Panc1 (cell line): ENCODE results near the gene CWC27. TPM values are rescaled to one million over a fixed set of nuclear protein-coding genes. Genes with fewer than 3 reads are reported as not detected.

Source experiments
- ATAC-seq: fragments of 200-7000 bp; cut with Tn5 transposase; 2 replicates; pipeline ENCODE4 v1.9.1; 2020; ENCODE audit warnings: mild to moderate bottlenecking, moderate library complexity
- BruUV-seq: library from RNA; stranded (reverse); fragments of 400-500 nt; replicated peaks from 2 replicates; lab custom pipeline; 2021; lab: Mats Ljungman, UMichigan
- CTCF ChIA-PET: fragments of 300-600 bp; sonication (Branson Sonifier 250); formaldehyde crosslinking; loops from one replicate; lab custom pipeline; 2022; ENCODE audit warnings: antibody characterized with exemption; lab: Charles Lee
- POLR2A ChIA-PET: fragments of 300-600 bp; sonication (Branson Sonifier 250); formaldehyde crosslinking; loops from one replicate; lab custom pipeline; 2022; ENCODE audit warnings: antibody characterized with exemption; lab: Charles Lee
- DNase-seq: peaks from one replicate; pipeline ENCODE4 v3.0.0-alpha.2; 2010; ENCODE audit warnings: low read depth, low spot score
- H3K27ac ChIP-seq: 2 replicates; pipeline ENCODE4 v1.5.1; 2011; ENCODE audit warnings: mild to moderate bottlenecking, low read length, inconsistent platforms
- H3K27me3 ChIP-seq: fragments of 200-500 bp; sonication (Bioruptor generic); 2 replicates; pipeline ENCODE4 v1.6.0; 2014; ENCODE audit warnings: low read length, inconsistent platforms; ENCODE audit not compliant: control insufficient read depth, insufficient read depth
- H3K36me3 ChIP-seq: fragments of 200-500 bp; sonication (Bioruptor generic); 2 replicates; pipeline ENCODE4 v1.5.1; 2014; ENCODE audit warnings: inconsistent platforms, mild to moderate bottlenecking, low read length, moderate library complexity; ENCODE audit not compliant: control insufficient read depth, insufficient read depth
- H3K4me1 ChIP-seq: 2 replicates; pipeline ENCODE4 v1.5.1; 2011; ENCODE audit warnings: inconsistent platforms, mild to moderate bottlenecking, low read length, moderate library complexity; ENCODE audit not compliant: control insufficient read depth, insufficient read depth
- H3K4me3 ChIP-seq, 2 experiments: 2 replicates each; pipeline ENCODE4 v1.5.1; 2011 to 2012; ENCODE audit warnings: low read depth in 2 of 2, low read length in 2 of 2, mild to moderate bottlenecking in 2 of 2, inconsistent platforms in 1 of 2, moderate library complexity in 1 of 2
- H3K9me3 ChIP-seq: fragments of 200-500 bp; sonication (Bioruptor generic); 2 replicates; pipeline ENCODE4 v1.5.1; 2014; ENCODE audit warnings: low read depth, mild to moderate bottlenecking, inconsistent platforms, low read length, moderate library complexity; ENCODE audit not compliant: control insufficient read depth, insufficient read depth
- POLR2AphosphoS5 ChIP-seq: IDR thresholded peaks from 2 replicates; pipeline ENCODE4 v1.6.1; 2012; ENCODE audit warnings: mild to moderate bottlenecking, low read depth, low read length, moderate library complexity
- SIN3A ChIP-seq: IDR thresholded peaks from 2 replicates; pipeline ENCODE4 v1.6.1; 2012; ENCODE audit warnings: low read depth, mild to moderate bottlenecking, low read length, moderate library complexity, borderline replicate concordance; ENCODE audit not compliant: insufficient read depth
- TCF7L2 ChIP-seq: IDR thresholded peaks from 2 replicates; pipeline ENCODE4 v1.6.1; 2011; ENCODE audit warnings: mild to moderate bottlenecking, low read depth, low read length, inconsistent platforms
- in situ Hi-C: cut with HindIII; loops from 2 replicates; pipeline ENCODE4 v1.10.0; 2016; ENCODE audit warnings: low sequenced_read_pairs, low pct_unique_long_range_greater_than_20kb
- intact Hi-C: fragments of 100-400 bp; cut with micrococcal nuclease; formaldehyde crosslinking; loops from one replicate; pipeline ENCODE4 v1.10.0; 2022; ENCODE audit not compliant: unreplicated experiment
- total RNA-seq: library from RNA; stranded (reverse); gene quantifications from one replicate; pipeline ENCODE4 v1.2.1, GENCODE V29; 2021; ENCODE audit not compliant: unreplicated experiment
- TF ChIP-seq, protein P1 (sequence below): fragments of 450-650 bp; IDR thresholded peaks from 2 replicates; pipeline ENCODE4 v1.5.1; 2017; ENCODE audit warnings: mild to moderate bottlenecking
- TF ChIP-seq, protein P2 (sequence below), 2 experiments: IDR thresholded peaks; 2 replicates each; pipeline ENCODE4 v1.6.1; 2011 to 2012; ENCODE audit warnings: low read depth in 2 of 2, control low read depth in 1 of 2, low read length in 1 of 2, mild to moderate bottlenecking in 1 of 2, moderate library complexity in 1 of 2; ENCODE audit not compliant: insufficient read depth in 1 of 2

CWC27 gene
- total RNA-seq, 1 experiment from 2014 or later: 19.7 TPM

GRCh38 chr5:65015767-65016166, 247.0 kb downstream of the CWC27 start:
- DNase-seq: no peak
- no TSS peak for BruUV-seq
- Histone ChIP-seq H3K9me3 (no peaks in the 10 kb centered on the region), H3K27me3 (no peaks in the 10 kb centered on the region), H3K4me1 (no peaks in the 10 kb centered on the region), H3K4me3 (no peak overlapping the region), H3K36me3 (no peaks in the 10 kb centered on the region), H3K27ac (no peak overlapping the region)
- ChIA-PET POLR2A (no interaction called here), CTCF (no interaction called here)
- intact Hi-C loops: no loop called here
- TF ChIP-seq TCF7L2: no peak
- TF ChIP-seq, protein P1, sequence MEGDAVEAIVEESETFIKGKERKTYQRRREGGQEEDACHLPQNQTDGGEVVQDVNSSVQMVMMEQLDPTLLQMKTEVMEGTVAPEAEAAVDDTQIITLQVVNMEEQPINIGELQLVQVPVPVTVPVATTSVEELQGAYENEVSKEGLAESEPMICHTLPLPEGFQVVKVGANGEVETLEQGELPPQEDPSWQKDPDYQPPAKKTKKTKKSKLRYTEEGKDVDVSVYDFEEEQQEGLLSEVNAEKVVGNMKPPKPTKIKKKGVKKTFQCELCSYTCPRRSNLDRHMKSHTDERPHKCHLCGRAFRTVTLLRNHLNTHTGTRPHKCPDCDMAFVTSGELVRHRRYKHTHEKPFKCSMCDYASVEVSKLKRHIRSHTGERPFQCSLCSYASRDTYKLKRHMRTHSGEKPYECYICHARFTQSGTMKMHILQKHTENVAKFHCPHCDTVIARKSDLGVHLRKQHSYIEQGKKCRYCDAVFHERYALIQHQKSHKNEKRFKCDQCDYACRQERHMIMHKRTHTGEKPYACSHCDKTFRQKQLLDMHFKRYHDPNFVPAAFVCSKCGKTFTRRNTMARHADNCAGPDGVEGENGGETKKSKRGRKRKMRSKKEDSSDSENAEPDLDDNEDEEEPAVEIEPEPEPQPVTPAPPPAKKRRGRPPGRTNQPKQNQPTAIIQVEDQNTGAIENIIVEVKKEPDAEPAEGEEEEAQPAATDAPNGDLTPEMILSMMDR: no peak
- TF ChIP-seq SIN3A: no peak
- TF ChIP-seq, protein P2, sequence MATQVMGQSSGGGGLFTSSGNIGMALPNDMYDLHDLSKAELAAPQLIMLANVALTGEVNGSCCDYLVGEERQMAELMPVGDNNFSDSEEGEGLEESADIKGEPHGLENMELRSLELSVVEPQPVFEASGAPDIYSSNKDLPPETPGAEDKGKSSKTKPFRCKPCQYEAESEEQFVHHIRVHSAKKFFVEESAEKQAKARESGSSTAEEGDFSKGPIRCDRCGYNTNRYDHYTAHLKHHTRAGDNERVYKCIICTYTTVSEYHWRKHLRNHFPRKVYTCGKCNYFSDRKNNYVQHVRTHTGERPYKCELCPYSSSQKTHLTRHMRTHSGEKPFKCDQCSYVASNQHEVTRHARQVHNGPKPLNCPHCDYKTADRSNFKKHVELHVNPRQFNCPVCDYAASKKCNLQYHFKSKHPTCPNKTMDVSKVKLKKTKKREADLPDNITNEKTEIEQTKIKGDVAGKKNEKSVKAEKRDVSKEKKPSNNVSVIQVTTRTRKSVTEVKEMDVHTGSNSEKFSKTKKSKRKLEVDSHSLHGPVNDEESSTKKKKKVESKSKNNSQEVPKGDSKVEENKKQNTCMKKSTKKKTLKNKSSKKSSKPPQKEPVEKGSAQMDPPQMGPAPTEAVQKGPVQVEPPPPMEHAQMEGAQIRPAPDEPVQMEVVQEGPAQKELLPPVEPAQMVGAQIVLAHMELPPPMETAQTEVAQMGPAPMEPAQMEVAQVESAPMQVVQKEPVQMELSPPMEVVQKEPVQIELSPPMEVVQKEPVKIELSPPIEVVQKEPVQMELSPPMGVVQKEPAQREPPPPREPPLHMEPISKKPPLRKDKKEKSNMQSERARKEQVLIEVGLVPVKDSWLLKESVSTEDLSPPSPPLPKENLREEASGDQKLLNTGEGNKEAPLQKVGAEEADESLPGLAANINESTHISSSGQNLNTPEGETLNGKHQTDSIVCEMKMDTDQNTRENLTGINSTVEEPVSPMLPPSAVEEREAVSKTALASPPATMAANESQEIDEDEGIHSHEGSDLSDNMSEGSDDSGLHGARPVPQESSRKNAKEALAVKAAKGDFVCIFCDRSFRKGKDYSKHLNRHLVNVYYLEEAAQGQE (IDR thresholded peaks at IDR 0.05; ENCODE audit: insufficient read depth in 1 of 2, low read depth in 2 of 2, low read length in 1 of 2): no peak
- TF ChIP-seq POLR2AphosphoS5: no peak
- ATAC-seq: no peak
- in situ Hi-C loops: no loop called here

- H3K4me1 ChIP-seq: no peaks in the 10 kb centered on the region
- no peaks in the 10 kb centered on the region for H3K9me3 ChIP-seq
- H3K36me3 ChIP-seq: no peaks in the 10 kb centered on the region
- TF ChIP-seq, protein P1: no peak
- TF ChIP-seq SIN3A (no peak), POLR2AphosphoS5 (no peak), TCF7L2 (no peak)
- TF ChIP-seq, protein P2 (IDR thresholded peaks at IDR 0.05; ENCODE audit: insufficient read depth in 1 of 2, low read depth in 2 of 2, low read length in 1 of 2): no peak
- POLR2A ChIA-PET: no interaction called here
- in situ Hi-C loops (no loop called here), intact Hi-C loops (no loop called here)
- DNase-seq: no peak
- no peak for ATAC-seq
- CTCF ChIA-PET: no interaction called here
- no TSS peak for BruUV-seq
- H3K4me3 ChIP-seq: no peak overlapping the region
- H3K27ac ChIP-seq: no peak overlapping the region
- H3K27me3 ChIP-seq: no peaks in the 10 kb centered on the region
These were observed 248.9 kb downstream of the CWC27 start for GRCh38 chr5:65017636-65018035.
